Peyer's patch (tissue), 4 donors: ENCODE data around the gene FGD5. TPM values are rescaled to one million over a fixed set of nuclear protein-coding genes. Genes with fewer than 3 reads are reported as not detected.

ENCODE experiments used
- DNase-seq, 3 donors: peaks; one replicate each; pipeline ENCODE4 v3.0.0-alpha.2; 2017 to 2019
- H3K27ac ChIP-seq, 4 donors: fragments of 200-600 bp; sonication (generic); one replicate each; pipeline ENCODE4 v1.5.1; 2016 to 2019
- H3K27me3 ChIP-seq, 2 donors: fragments of 200-600 bp; sonication (generic); one replicate each; pipeline ENCODE4 v1.5.1; 2019
- H3K36me3 ChIP-seq, 3 donors: fragments of 200-600 bp; sonication (generic); one replicate each; pipeline ENCODE4 v1.5.1; 2016 to 2019
- H3K4me1 ChIP-seq, 4 donors: fragments of 200-600 bp; sonication (generic); one replicate each; pipeline ENCODE4 v1.5.1; 2016 to 2019
- H3K4me3 ChIP-seq, 4 donors: fragments of 200-600 bp; sonication (generic); 1 replicate in 3 of 4; 2 replicates in 1 of 4; pipeline ENCODE4 v1.5.1; 2016 to 2019; ENCODE audit warnings: mild to moderate bottlenecking in 1 of 4
- H3K9me3 ChIP-seq, 4 donors: fragments of 200-600 bp; sonication (generic); one replicate each; pipeline ENCODE4 v1.5.1; 2016 to 2019; ENCODE audit warnings: mild to moderate bottlenecking in 1 of 4
- CTCF ChIP-seq, 6 experiments: fragments of 450-650 bp in 4 of 6; fragments of 200-600 bp in 2 of 6; sonication (generic) in 1 of 6; IDR thresholded peaks; one replicate each; pipeline ENCODE4 v1.5.1; 2017 to 2019; ENCODE audit warnings: antibody characterized with exemption in 6 of 6, mild to moderate bottlenecking in 3 of 6, moderate library complexity in 1 of 6
- POLR2A ChIP-seq, 2 donors: fragments of 450-650 bp; IDR thresholded peaks; one replicate each; pipeline ENCODE4 v1.5.1; 2017; ENCODE audit warnings: antibody characterized with exemption in 2 of 2, mild to moderate bottlenecking in 2 of 2, moderate library complexity in 2 of 2
- total RNA-seq, 4 donors: library from RNA; depleted of rRNA; stranded (reverse); fragments of >200 nt; gene quantifications; one replicate each; pipeline ENCODE4 v1.1.0, GENCODE V29; 2016

FGD5 gene
- total RNA-seq, 4 donors from 2014 or later, result 8.6 to 65.2 (median 18.1) TPM

- Histone ChIP-seq H3K9me3 (no peaks in the 10 kb centered on the region), H3K27ac (no peak overlapping the region), H3K27me3 (no peaks in the 10 kb centered on the region), H3K4me3 (no peak overlapping the region), H3K36me3 (peaks cover 0 to 10% (median 0%) of the 10 kb centered on the region in 3 donors), H3K4me1 (no peaks in the 10 kb centered on the region)
- DNase-seq, result no peak
- TF ChIP-seq CTCF (IDR thresholded peaks at IDR 0.05) (no peak), POLR2A (IDR thresholded peaks at IDR 0.05) (no peak)
Observed at GRCh38 chr3:14962762-14963161, 144.0 kb downstream of the FGD5 start.

GRCh38 chr3:14967285-14967684, 148.5 kb downstream of the FGD5 start:
- H3K27ac ChIP-seq, result no peak overlapping the region
- no peak overlapping the region for H3K4me3 ChIP-seq
- no peaks in the 10 kb centered on the region for H3K4me1 ChIP-seq
- no peaks in the 10 kb centered on the region for H3K27me3 ChIP-seq
- H3K36me3 ChIP-seq, result peaks cover 0 to 8% (median 0%) of the 10 kb centered on the region in 3 donors
- no peaks in the 10 kb centered on the region for H3K9me3 ChIP-seq
- TF ChIP-seq POLR2A (IDR thresholded peaks at IDR 0.05), result no peak
- no peak for TF ChIP-seq CTCF (IDR thresholded peaks at IDR 0.05)
- no peak for DNase-seq

- no peaks in the 10 kb centered on the region for H3K9me3 ChIP-seq
- peaks cover 0 to 23% (median 0%) of the 10 kb centered on the region in 3 donors for H3K36me3 ChIP-seq
- TF ChIP-seq POLR2A (IDR thresholded peaks at IDR 0.05) (no peak), CTCF (IDR thresholded peaks at IDR 0.05) (no peak)
- H3K4me3 ChIP-seq, result no peak overlapping the region
- no peak for DNase-seq
- H3K27ac ChIP-seq, result peak overlapping the region in 1 of 4 donors; percentile 26
- H3K27me3 ChIP-seq, result no peaks in the 10 kb centered on the region
- no peaks in the 10 kb centered on the region for H3K4me1 ChIP-seq
Observed at GRCh38 chr3:14969671-14970070, 150.9 kb downstream of the FGD5 start.

GRCh38 chr3:14976317-14976716, 157.6 kb downstream of the FGD5 start:
- Histone ChIP-seq H3K4me3 (no peak overlapping the region), H3K36me3 (peaks cover 0 to 19% (median 0%) of the 10 kb centered on the region in 3 donors), H3K27me3 (no peaks in the 10 kb centered on the region), H3K9me3 (no peaks in the 10 kb centered on the region), H3K27ac (no peak overlapping the region), H3K4me1 (no peaks in the 10 kb centered on the region)
- TF ChIP-seq POLR2A (IDR thresholded peaks at IDR 0.05) (no peak), CTCF (IDR thresholded peaks at IDR 0.05) (no peak)
- DNase-seq, result no peak

- Histone ChIP-seq H3K27ac (no peak overlapping the region), H3K4me1 (no peaks in the 10 kb centered on the region), H3K4me3 (no peak overlapping the region), H3K36me3 (no peaks in the 10 kb centered on the region), H3K9me3 (no peaks in the 10 kb centered on the region), H3K27me3 (no peaks in the 10 kb centered on the region)
- no peak for TF ChIP-seq POLR2A (IDR thresholded peaks at IDR 0.05)
- no peak for TF ChIP-seq CTCF (IDR thresholded peaks at IDR 0.05)
- DNase-seq, result no peak
Observed at GRCh38 chr3:14980689-14981088, 161.9 kb downstream of the FGD5 start.

Other genes with a start within 250 kb of the FGD5 start
- gene CCDC174, start 167.2 kb upstream of the FGD5 start, total RNA-seq, result 10 to 100 TPM; 20.1 to 55.3 (median 42.0) TPM
- gene C3orf20, start 143.8 kb upstream of the FGD5 start, total RNA-seq, result not detected
- gene NR2C2, start 128.6 kb downstream of the FGD5 start, total RNA-seq, result 10 to 100 TPM; 55.6 to 84.3 (median 69.1) TPM
- gene MRPS25, start 246.4 kb downstream of the FGD5 start, total RNA-seq, result 100 to 1,000 TPM in 1 of 4 donors, 10 to 100 TPM in 3; 49.6 to 120 (median 94.2) TPM